Type B pancreatic cell (in vitro differentiated cells): ENCODE data around the gene OAS2. TPM values are rescaled to one million over a fixed set of nuclear protein-coding genes. Genes with fewer than 3 reads are reported as not detected.

Source experiments
- DNase-seq: peaks from one replicate; pipeline ENCODE4 v3.0.0; 2021; ENCODE audit warnings: mixed read lengths; ENCODE audit not compliant: unreplicated experiment; ENCODE audit errors: extremely low spot score
- H3K27ac Mint-ChIP-seq: 2 replicates; pipeline ENCODE4 v1.8.0; 2021; ENCODE audit warnings: mild to moderate bottlenecking, mixed read lengths
- H3K27me3 Mint-ChIP-seq: 2 replicates; pipeline ENCODE4 v1.8.0; 2021; ENCODE audit warnings: mixed read lengths
- H3K36me3 Mint-ChIP-seq: 2 replicates; pipeline ENCODE4 v1.8.0; 2021; ENCODE audit warnings: mixed read lengths
- H3K4me1 Mint-ChIP-seq: one replicate; pipeline ENCODE4 v1.8.0; 2021; ENCODE audit warnings: mixed read lengths; ENCODE audit not compliant: unreplicated experiment
- H3K4me3 Mint-ChIP-seq: 2 replicates; pipeline ENCODE4 v1.8.0; 2021; ENCODE audit warnings: mild to moderate bottlenecking, mixed read lengths
- H3K9me3 Mint-ChIP-seq: 2 replicates; pipeline ENCODE4 v1.8.0; 2021; ENCODE audit warnings: mixed read lengths
- CTCF ChIP-seq: fragments of 200-600 bp; sonication (generic); conservative IDR thresholded peaks from 2 replicates; pipeline ENCODE4 v1.5.0; 2021; ENCODE audit warnings: antibody characterized with exemption, mild to moderate bottlenecking
- total RNA-seq: library from RNA; stranded (reverse); gene quantifications from 2 replicates; pipeline ENCODE4 v1.2.1, GENCODE V29; 2021; ENCODE audit warnings: low replicate concordance

Gene OAS2
- total RNA-seq, 1 donor from 2014 or later, result 1.8 TPM

GRCh38 chr12:112964915-112965314 lies 13.4 kb upstream of the OAS2 start:
- no peaks in the 10 kb centered on the region for H3K4me1 Mint-ChIP-seq
- no peak overlapping the region for H3K27ac Mint-ChIP-seq
- peaks cover 6% of the 10 kb centered on the region for H3K27me3 Mint-ChIP-seq
- no peak overlapping the region for H3K4me3 Mint-ChIP-seq
- no peaks in the 10 kb centered on the region for H3K9me3 Mint-ChIP-seq
- no peak for DNase-seq
- TF ChIP-seq CTCF, result no peak
- H3K36me3 Mint-ChIP-seq, result peaks cover under 1% of the 10 kb centered on the region

GRCh38 chr12:112965643-112966042 lies 12.7 kb upstream of the OAS2 start:
- no peaks in the 10 kb centered on the region for H3K36me3 Mint-ChIP-seq
- no peak for TF ChIP-seq CTCF
- no peak for DNase-seq
- no peak overlapping the region for H3K4me3 Mint-ChIP-seq
- no peaks in the 10 kb centered on the region for H3K9me3 Mint-ChIP-seq
- H3K4me1 Mint-ChIP-seq, result no peaks in the 10 kb centered on the region
- no peak overlapping the region for H3K27ac Mint-ChIP-seq
- peaks cover 13% of the 10 kb centered on the region for H3K27me3 Mint-ChIP-seq

GRCh38 chr12:112967306-112967705 lies 11.0 kb upstream of the OAS2 start:
- DNase-seq, result no peak
- Mint-ChIP-seq H3K27ac (no peak overlapping the region), H3K36me3 (no peaks in the 10 kb centered on the region), H3K4me1 (no peaks in the 10 kb centered on the region), H3K9me3 (no peaks in the 10 kb centered on the region), H3K4me3 (no peak overlapping the region), H3K27me3 (peaks cover 14% of the 10 kb centered on the region)
- TF ChIP-seq CTCF, result no peak

DNA sequence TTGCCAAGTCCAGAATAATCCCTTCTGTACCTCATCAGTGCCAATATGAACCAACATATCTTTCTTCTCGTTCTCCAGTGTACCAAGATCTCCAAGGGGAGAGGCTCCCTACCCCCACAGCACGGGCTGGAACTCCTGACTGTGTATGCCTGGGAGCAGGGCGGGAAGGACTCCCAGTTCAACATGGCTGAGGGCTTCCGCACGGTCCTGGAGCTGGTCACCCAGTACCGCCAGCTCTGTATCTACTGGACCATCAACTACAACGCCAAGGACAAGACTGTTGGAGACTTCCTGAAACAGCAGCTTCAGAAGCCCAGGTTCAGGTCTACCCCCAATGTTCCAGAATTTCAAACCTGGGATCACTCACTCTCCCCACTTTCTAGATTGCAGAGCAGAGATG lies 10.5 kb upstream of the OAS2 start:
- Mint-ChIP-seq H3K27ac (no peak overlapping the region), H3K9me3 (no peaks in the 10 kb centered on the region), H3K4me3 (no peak overlapping the region), H3K36me3 (no peaks in the 10 kb centered on the region), H3K27me3 (peaks cover 10% of the 10 kb centered on the region), H3K4me1 (no peaks in the 10 kb centered on the region)
- TF ChIP-seq CTCF, result no peak
- DNase-seq, result no peak

GRCh38 chr12:112969547-112970306 lies 8.6 kb upstream of the OAS2 start:
- Mint-ChIP-seq H3K27me3 (peaks cover 10% of the 10 kb centered on the region), H3K36me3 (no peaks in the 10 kb centered on the region), H3K4me3 (no peak overlapping the region), H3K27ac (no peak overlapping the region), H3K9me3 (no peaks in the 10 kb centered on the region), H3K4me1 (no peaks in the 10 kb centered on the region)
- no peak for DNase-seq
- TF ChIP-seq CTCF, result no peak
